PC-9 (cell line): ENCODE results near the gene ADGRL3.

Source experiments
- CTCF ChIP-seq: fragments of 200-600 bp; sonication (generic); conservative IDR thresholded peaks from 2 replicates; pipeline ENCODE4 v1.6.1; 2017; ENCODE audit warnings: mixed run types, antibody characterized with exemption, mild to moderate bottlenecking, moderate library complexity
- EZH2 ChIP-seq: fragments of 200-600 bp; sonication (generic); IDR thresholded peaks from 2 replicates; pipeline ENCODE4 v1.8.0; 2017; ENCODE audit warnings: antibody characterized with exemption, low read depth

- TF ChIP-seq CTCF (no peak), EZH2 (no peak)
Observed at GRCh38 chr4:61555789-61556188, 355.7 kb downstream of the ADGRL3 start.
